ENCODE measurements around the gene PRR20G.
"Not testable (repeated sequence)": the region's sequence is repeated elsewhere in the genome, so short reads cannot be mapped to it uniquely, and the experiment has no call there.

Gene PRR20G

GRCh38 chr3:127287840-127288239 lies at the start of gene PRR20G:
PRR20G (minus strand) TSS chr3:127288046; CDS start chr3:127287365, 681 bp downstream.
- no peak for DNase-seq (ENCODE audit: low read depth)

- no peak for DNase-seq (ENCODE audit: low read depth)
These were observed 49.2 kb upstream of the PRR20G start for GRCh38 chr3:127337001-127337400.

GRCh38 chr3:127336101-127336500 lies 48.3 kb upstream of the PRR20G start:
- no peak for DNase-seq (ENCODE audit: low read depth)

GRCh38 chr3:127330385-127330784 lies 42.5 kb upstream of the PRR20G start:
- no peak for DNase-seq (ENCODE audit: low read depth)

- DNase-seq (ENCODE audit: low read depth) = no peak
These were observed 41.9 kb upstream of the PRR20G start for GRCh38 chr3:127329631-127330285.

GRCh38 chr3:127328421-127328820 lies 40.6 kb upstream of the PRR20G start:
- DNase-seq (ENCODE audit: low read depth) = no peak

GRCh38 chr3:127326341-127326740 lies 38.5 kb upstream of the PRR20G start:
- DNase-seq (ENCODE audit: low read depth) = no peak

- no peak for DNase-seq (ENCODE audit: low read depth)
These were observed 37.7 kb upstream of the PRR20G start for GRCh38 chr3:127325629-127325961.

- no peak for DNase-seq (ENCODE audit: low read depth)
These were observed 37.2 kb upstream of the PRR20G start for GRCh38 chr3:127324913-127325628.

- no peak for DNase-seq (ENCODE audit: low read depth)
These were observed 36.2 kb upstream of the PRR20G start for GRCh38 chr3:127324076-127324475.

- no peak for DNase-seq (ENCODE audit: low read depth)
These were observed 35.7 kb upstream of the PRR20G start for GRCh38 chr3:127323581-127323980.

- DNase-seq (ENCODE audit: low read depth) = no peak
These were observed 33.5 kb upstream of the PRR20G start for GRCh38 chr3:127321371-127321770.

- no peak for DNase-seq (ENCODE audit: low read depth)
These were observed 32.8 kb upstream of the PRR20G start for GRCh38 chr3:127320529-127321121.

- no peak for DNase-seq (ENCODE audit: low read depth)
These were observed 28.8 kb upstream of the PRR20G start for GRCh38 chr3:127316685-127317084.

GRCh38 chr3:127312818-127313217 lies 25.0 kb upstream of the PRR20G start:
- no peak for DNase-seq (ENCODE audit: low read depth)

- DNase-seq (ENCODE audit: low read depth) = not testable (repeated sequence)
These were observed 21.0 kb upstream of the PRR20G start for GRCh38 chr3:127308821-127309220.

- no peak for DNase-seq (ENCODE audit: low read depth)
These were observed 20.1 kb upstream of the PRR20G start for GRCh38 chr3:127307916-127308315.

GRCh38 chr3:127307112-127307835 lies 19.4 kb upstream of the PRR20G start:
- no peak for DNase-seq (ENCODE audit: low read depth)

- DNase-seq (ENCODE audit: low read depth) = no peak
These were observed 18.7 kb upstream of the PRR20G start for GRCh38 chr3:127306361-127307111.

- DNase-seq (ENCODE audit: low read depth) = no peak
These were observed 17.7 kb upstream of the PRR20G start for GRCh38 chr3:127305499-127306060.

GRCh38 chr3:127304121-127304744 lies 16.4 kb upstream of the PRR20G start:
- no peak for DNase-seq (ENCODE audit: low read depth)
